ENCODE measurements around the gene HUS1.
"Not testable (repeated sequence)": the region's sequence is repeated elsewhere in the genome, so short reads cannot be mapped to it uniquely, and the experiment has no call there.

HUS1 gene

DNA sequence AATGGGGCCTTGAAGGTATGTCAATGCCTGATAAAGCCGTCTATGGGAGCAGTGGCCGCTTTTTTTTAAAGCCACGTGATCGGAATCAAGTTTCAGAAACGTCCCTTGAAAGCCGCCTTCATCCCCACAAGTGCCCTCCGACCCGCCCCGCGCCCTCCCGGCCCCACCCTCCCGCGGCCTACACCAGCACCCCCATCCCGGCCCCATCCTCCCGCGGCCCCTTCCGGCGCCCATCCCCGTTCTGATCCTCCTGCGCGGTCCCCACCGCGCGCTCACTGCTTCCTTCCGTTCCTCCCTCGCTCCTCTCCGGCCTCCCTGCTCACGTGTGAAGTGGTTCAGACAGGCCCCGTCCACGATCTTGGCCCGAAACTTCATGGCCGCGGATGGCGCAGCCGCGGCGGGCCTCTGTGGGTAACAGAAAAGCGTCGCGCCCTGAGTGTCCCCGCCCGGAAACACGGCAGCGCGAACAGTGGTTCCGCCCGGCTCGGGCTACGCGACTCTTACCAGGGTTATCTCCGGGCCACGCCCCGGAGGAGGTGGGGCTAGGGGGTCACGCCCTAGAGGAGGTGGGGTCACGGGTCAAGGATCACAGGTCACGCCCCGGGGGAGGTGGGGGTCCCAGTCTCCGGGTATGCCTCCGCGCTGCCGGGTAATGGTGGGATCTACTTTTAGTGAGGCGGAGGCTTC lies at the start of gene HUS1:
Gene HUS1 (minus strand): TSS at position 471 of the 687 bp plus-strand sequence. CDS start 96 bp downstream, at position 375.
- peak; percentile 81 to 98 (median 88) for DNase-seq
- intact Hi-C loops (cut with DNase I), result loop anchor here (5.0 to 10.0 kb wide), 2 partner anchors 64 to 108 kb away; partner anchors contain the start of gene UPP1

DNA sequence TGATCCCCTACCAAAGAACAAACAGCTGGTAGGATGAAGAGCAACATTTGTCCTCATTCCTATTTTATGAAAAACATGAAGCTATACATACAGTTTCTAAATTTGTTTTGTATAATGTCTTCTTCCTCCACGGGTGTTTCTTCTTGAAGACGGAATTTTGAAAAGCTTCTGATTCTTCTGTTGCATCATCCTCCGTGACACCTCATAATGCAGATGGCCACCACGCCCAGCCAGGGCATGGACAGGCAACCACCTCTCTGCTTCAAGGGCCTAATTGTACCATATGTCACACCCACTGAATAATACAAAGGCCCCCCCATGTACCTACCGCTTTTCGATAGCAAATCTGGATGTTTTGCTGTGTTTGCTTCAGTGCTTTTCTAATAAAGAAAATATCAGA lies 49.5 kb upstream of the HUS1 start, which contains the start of gene SUN3:
Gene SUN3 (minus strand): TSS at position 170 of the 400 bp plus-strand sequence. CDS start 169 bp downstream, at position 1.
- intact Hi-C loops (cut with DNase I), result no loop called here
- DNase-seq, result no peak

GRCh38 chr7:48025624-48026023 lies 46.2 kb upstream of the HUS1 start:
- DNase-seq, result no peak
- intact Hi-C loops (cut with DNase I), result no loop called here

GRCh38 chr7:48017674-48018073 lies 38.3 kb upstream of the HUS1 start:
- intact Hi-C loops (cut with DNase I), result no loop called here
- DNase-seq, result no peak

DNA sequence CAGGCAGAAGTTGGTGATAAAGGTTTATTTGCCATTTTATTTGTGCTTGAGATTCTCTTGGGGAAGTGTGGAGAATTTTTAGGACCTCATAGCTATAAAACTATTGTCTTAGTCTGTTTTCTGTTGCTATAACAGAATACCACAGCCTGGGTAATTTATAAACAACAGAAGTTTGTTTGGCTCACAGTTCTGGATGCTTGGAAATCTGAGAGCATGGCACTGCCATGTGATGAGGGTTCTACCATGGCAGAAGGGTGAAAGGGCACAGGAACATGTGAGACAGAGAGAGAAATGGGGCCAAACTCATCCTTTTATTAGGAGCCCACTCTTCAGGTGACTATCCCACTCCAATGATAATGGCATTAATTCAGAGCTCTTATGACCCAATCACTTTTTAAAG lies 37.2 kb upstream of the HUS1 start:
- intact Hi-C loops (cut with DNase I), result no loop called here
- DNase-seq, result no peak

GRCh38 chr7:48011951-48012350 lies 32.5 kb upstream of the HUS1 start:
- intact Hi-C loops (cut with DNase I), result no loop called here
- no peak for DNase-seq

DNA sequence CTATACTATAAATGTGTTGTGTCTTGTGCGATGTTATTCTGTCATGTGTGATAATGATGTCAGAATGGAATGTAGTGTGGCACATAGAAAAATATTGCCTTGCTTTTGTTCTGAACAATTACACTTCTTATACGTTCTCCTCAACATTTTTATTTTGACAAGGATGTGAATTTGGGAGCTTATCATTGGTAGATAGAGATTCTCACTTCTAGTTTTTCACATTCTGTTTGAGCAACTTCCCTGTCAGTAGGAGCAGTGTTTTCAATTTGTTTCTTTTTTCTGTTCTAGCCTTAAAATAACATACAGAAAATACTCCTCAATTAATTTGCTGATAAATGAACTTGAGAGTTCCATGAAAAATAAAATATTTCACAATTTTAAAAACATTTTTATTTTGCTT lies 31.9 kb upstream of the HUS1 start:
- no peak for DNase-seq
- intact Hi-C loops (cut with DNase I), result no loop called here

DNA sequence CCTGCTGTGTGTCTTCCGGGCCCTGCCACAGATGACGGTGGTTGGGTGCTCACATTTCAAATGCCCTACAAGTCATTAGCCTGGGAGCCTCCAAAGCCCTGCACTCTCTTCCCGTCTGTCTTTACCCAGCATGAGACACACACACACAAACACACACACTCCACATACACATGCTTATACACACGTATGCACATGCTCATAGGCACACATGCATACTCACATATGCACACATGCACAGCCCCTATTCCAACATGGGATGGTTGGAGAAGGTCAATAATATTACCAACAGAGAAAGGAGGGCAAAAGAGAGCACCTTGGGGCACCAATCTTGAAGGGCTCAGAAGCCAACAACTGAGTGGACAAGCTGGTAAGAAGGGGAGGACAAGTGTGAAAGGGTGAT lies 30.5 kb upstream of the HUS1 start:
- intact Hi-C loops (cut with DNase I), result no loop called here
- DNase-seq, result no peak

GRCh38 chr7:48009257-48009656 lies 29.8 kb upstream of the HUS1 start:
- no peak for DNase-seq
- intact Hi-C loops (cut with DNase I), result no loop called here

DNA sequence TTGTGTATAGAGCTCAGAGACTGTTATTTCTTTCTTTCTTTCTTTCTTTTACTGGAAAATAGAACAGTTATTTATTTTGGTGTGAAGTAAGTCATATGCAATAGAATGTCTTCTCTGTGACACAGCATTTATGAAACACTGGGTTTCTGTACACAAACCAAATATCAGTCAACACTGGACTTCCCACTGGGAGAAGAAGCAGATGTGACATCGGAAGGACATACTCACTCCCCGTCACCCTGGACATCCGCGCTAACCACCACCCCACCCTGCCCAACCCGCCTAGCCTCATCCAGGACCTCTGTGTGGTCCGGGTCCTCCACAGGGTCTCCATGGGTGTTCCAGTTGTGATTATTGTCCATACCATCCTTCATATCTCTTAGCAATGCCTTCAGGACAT lies 27.5 kb upstream of the HUS1 start:
- intact Hi-C loops (cut with DNase I), result no loop called here
- no peak for DNase-seq

GRCh38 chr7:48004638-48005037 lies 25.2 kb upstream of the HUS1 start:
- DNase-seq, result no peak
- intact Hi-C loops (cut with DNase I), result no loop called here

DNA sequence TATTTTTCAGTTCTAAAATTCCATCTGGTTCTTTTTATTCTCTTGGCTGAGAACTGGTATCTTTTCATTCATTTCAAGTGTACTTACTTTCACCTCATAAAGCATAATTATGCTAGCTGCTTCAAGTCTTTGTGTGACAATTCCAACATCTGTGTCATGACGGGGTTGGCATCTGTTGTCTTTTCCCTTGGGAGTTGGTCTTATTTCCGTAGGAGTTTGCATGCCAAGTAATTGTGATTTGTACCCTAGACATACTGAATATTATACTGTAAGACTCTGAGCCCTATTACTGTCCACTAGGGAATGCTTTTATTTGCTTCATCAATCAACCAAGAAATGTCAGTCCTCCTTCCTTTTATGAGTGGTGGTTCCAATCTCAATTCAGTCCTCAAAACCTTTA lies 24.6 kb upstream of the HUS1 start:
- intact Hi-C loops (cut with DNase I), result no loop called here
- DNase-seq, result no peak

DNA sequence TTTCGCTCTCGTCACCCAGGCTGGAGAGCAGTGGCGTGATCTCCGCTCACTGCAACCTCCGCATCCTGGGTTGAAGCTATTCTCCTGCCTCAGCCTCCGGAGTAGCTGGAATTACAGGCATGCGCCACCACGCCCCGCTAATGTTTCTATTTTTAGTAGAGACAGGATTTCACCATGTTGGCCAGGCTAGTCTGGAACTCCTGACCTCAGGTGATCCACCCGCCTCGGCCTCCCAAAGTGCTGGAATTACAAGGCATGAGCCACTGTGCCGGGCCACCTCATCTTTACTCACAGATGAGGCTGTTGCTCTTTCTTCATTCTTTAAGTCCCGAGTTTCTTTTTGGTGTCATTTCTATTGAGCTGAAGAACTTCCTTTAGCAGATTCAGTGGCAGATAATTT lies 20.7 kb upstream of the HUS1 start:
- DNase-seq; intact Hi-C loops (cut with DNase I): not testable (repeated sequence)

DNA sequence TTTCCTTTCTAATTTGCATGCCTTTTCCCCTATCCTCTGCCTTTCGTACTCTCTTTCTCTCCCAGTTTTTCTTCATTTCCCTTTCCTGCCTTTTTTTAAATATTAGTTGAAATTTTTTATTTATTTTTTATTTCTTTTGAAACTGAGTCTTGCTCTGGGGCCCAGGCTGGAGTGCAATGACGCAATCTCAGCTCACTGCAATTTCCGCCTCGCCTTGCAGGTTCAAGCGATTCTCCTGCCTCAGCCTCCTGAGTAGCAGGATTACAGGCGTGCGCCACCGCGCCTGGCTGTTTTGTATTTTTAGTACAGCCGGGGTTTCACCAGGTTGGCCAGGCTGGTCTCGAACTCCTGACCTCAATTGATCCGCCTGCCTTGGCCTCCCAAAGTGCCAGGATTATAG lies 20.0 kb upstream of the HUS1 start:
- DNase-seq, result no peak
- intact Hi-C loops (cut with DNase I), result no loop called here

DNA sequence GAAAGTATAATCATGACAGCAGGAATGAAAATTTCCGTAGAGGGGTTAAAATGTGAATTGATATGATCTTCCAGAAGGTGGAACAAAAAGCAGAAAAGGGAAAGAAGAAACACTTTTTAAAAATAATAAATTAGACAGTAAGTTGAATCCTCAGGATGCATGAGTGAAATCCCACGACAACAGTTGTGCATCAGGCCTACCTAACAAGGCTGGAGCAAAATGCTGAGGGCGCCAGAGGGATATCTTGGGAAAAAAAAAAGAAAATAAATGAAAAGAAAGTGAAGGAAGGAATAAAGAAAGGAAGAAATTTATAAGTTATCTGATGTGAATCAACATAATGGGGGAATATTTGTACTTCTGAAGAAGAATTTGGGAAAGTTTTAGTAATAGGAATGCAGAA lies 13.0 kb upstream of the HUS1 start:
- DNase-seq, result no peak
- intact Hi-C loops (cut with DNase I), result no loop called here

DNA sequence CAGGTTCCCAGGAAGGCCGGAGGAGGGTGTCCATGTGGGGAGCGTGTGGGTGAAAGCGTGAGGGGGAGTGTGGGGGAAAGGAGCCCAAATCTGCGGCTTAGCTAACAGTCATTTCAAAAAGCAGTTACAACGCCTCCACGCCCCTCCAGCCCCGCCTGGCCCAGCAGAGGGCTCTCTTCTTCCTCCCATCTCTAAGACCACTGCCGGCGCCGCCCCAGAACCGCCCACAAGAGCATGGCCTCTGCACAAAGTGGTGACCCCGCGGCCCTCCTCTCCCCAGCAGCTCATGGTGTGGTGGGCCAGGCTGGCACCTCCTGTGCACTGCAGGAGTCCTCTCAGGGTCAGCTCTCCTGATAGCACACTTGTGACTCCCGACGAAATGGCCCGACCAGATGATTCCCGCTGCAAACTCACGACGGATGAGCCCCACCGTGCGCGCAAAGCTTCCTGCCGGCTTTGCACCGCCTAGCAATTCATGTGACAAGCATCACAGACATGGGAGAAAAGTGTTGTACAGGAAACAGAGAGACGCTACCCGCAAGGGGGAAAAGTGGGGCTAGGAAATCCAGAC lies 12.4 kb upstream of the HUS1 start:
- DNase-seq, result peak; percentile 42 to 94 (median 66)
- intact Hi-C loops (cut with DNase I), result no loop called here

GRCh38 chr7:47991270-47991669 lies 11.9 kb upstream of the HUS1 start:
- intact Hi-C loops (cut with DNase I), result no loop called here
- DNase-seq, result no peak

DNA sequence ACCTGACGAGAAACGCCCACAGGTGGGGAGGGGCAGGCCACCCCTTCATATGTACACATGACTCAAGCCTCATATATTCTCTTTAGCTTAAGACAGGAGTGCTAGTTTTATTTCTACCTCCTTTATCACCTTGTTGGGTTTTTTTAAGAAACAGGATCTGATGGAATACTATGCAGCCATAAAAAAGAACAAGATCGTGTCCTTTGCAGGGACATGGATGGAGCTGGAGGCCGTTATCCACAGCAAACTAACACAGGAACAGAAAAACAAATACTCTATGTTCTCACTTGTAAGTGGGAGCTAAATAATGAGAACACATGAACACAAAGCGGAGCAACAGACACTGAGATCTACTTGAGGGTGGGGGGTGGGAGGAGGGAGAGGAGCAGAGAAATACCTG lies 11.2 kb upstream of the HUS1 start:
- intact Hi-C loops (cut with DNase I), result no loop called here
- DNase-seq, result no peak

DNA sequence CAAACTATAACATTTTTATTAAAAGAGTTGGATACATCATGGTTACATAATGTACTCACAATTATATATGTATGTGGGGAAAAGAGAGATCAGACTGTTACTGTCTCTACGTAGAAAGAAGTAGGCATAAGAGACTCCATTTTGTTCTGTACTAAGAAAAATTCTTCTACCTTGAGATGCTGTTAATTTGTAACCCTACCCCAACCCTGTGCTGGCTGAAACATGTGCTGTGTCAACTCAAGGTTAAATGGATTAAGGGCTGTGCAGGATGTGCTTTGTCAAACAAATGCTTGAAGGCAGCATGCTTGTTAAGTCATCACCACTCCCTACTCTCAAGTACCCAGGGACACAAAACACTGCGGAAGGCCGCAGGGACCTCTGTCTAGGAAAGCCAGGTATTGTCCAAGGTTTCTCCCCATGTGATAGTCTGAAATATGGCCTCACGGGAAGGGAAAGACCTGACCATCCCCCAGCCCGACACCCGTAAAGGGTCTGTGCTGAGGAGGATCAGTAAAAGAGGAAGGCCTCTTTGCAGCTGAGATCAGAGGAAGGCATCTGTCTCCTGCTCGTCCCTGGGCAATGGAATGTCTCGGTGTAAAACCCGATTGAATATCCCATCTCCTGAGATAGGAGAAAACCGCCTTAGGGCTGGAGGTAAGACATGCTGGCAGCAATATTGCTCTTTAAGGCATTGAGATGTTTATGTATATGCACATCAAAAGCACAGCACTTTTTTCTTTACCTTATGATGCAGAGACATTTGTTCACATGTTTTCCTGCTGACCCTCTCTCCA lies 10.4 kb upstream of the HUS1 start:
- DNase-seq; intact Hi-C loops (cut with DNase I): not testable (repeated sequence)

GRCh38 chr7:47988496-47989386 lies 9.3 kb upstream of the HUS1 start:
- DNase-seq, result no peak
- intact Hi-C loops (cut with DNase I), result no loop called here

DNA sequence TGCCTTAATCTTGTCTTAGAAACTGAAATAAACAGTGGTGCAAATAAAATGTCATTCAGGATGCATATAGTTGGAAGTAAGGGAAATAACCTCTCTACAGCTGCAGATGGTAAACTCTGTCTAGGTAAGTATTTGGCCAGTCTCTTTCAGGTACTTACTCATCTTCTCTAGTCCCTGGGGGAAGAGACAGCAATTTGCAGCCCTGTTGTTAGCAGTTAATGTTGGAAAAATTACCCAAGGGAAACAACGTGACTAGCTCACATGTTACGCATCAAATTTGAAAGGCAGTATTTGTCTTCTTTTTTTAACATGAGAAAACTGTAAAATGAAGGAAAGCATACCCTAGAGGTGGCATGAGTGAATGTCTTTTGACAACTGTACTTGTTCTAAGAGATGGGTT lies 3.2 kb upstream of the HUS1 start:
- intact Hi-C loops (cut with DNase I), result no loop called here
- no peak for DNase-seq

Data from posterior cingulate gyrus (tissue), 11 donors.